Body of pancreas (tissue), 4 donors: ENCODE measurements around the gene DNAAF1.

ENCODE experiments used
- CTCF ChIP-seq, 7 experiments: fragments of 450-650 bp in 4 of 7; fragments of 200-600 bp in 3 of 7; sonication (generic) in 3 of 7; IDR thresholded peaks; one replicate each; pipeline ENCODE4 v1.5.1; 2016 to 2019; ENCODE audit warnings: antibody characterized with exemption in 7 of 7
- POLR2A ChIP-seq, 3 donors: fragments of 450-650 bp; IDR thresholded peaks; one replicate each; pipeline ENCODE4 v1.6.1; 2016; ENCODE audit warnings: antibody characterized with exemption in 3 of 3, mild to moderate bottlenecking in 2 of 3

GRCh38 chr16:84144209-84144858 is 774 bp upstream of the DNAAF1 start:
- TF ChIP-seq CTCF (IDR thresholded peaks at IDR 0.05) (no peak), POLR2A (IDR thresholded peaks at IDR 0.05) (no peak)
